Posterior vena cava (tissue), 2 donors: Measurements from ENCODE around the gene MXI1. TPM values are rescaled to one million over a fixed set of nuclear protein-coding genes. Genes with fewer than 3 reads are reported as not detected.
"Not testable (repeated sequence)": the region's sequence is repeated elsewhere in the genome, so short reads cannot be mapped to it uniquely, and the experiment has no call there.

Experiments
- DNase-seq: peaks from one replicate; pipeline ENCODE4 v3.0.0-alpha.2; 2020; ENCODE audit warnings: low spot score
- intact Hi-C, 2 donors: fragments of 100-400 bp; cut with DNase I; formaldehyde crosslinking; loops; one replicate each; pipeline versions ENCODE4 v1.14.1 to v1.14.2; 2022 to 2023
- total RNA-seq, 2 donors: library from RNA; stranded (reverse); fragmentation: NEBNext Ultra II Directional; extraction: Animal tissue kit (Norgen Biotek cat#: 25700); gene quantifications; one replicate each; pipeline ENCODE4 v1.2.1, GENCODE V29; 2021
- donor health status: DM: yes; HTN: yes; CAD: no.
- donor health status: DM: yes; HTN: yes; CAD: no.

Gene MXI1
- total RNA-seq, 2 donors from 2014 or later: 45.5 to 51.9 TPM

GRCh38 chr10:110263164-110263563 lies 55.8 kb downstream of the MXI1 start:
- no peak for DNase-seq
- intact Hi-C loops: no loop called here

GRCh38 chr10:110265573-110266193 lies 58.3 kb downstream of the MXI1 start:
- no peak for DNase-seq
- intact Hi-C loops: no loop called here

GRCh38 chr10:110267276-110267675 lies 59.9 kb downstream of the MXI1 start:
- DNase-seq: no peak
- intact Hi-C loops: no loop called here

- no peak for DNase-seq
- intact Hi-C loops: no loop called here
Observed at GRCh38 chr10:110268442-110268841, 61.0 kb downstream of the MXI1 start.

- intact Hi-C loops: no loop called here
- no peak for DNase-seq
Observed at GRCh38 chr10:110268971-110269370, 61.6 kb downstream of the MXI1 start.

- intact Hi-C loops: loop anchor here (5.0 kb wide), 1 partner anchor 42 kb away; no protein-coding TSS in a partner anchor
- DNase-seq: no peak
Observed at GRCh38 chr10:110269374-110270318, 62.2 kb downstream of the MXI1 start.

GRCh38 chr10:110272995-110273394 lies 65.6 kb downstream of the MXI1 start:
- not testable (repeated sequence) for DNase-seq
- intact Hi-C loops: loop anchor here (5.0 kb wide), 1 partner anchor 46 kb away; no protein-coding TSS in a partner anchor

GRCh38 chr10:110273474-110273873 lies 66.1 kb downstream of the MXI1 start:
- intact Hi-C loops: loop anchor here (5.0 kb wide), 1 partner anchor 46 kb away; no protein-coding TSS in a partner anchor
- peak; percentile 80 for DNase-seq

- no peak for DNase-seq
- intact Hi-C loops: loop anchor here (5.0 kb wide), 1 partner anchor 47 kb away; no protein-coding TSS in a partner anchor
Observed at GRCh38 chr10:110274072-110274627, 66.7 kb downstream of the MXI1 start.

- no peak for DNase-seq
- intact Hi-C loops: loop anchor here (5.0 kb wide), 2 partner anchors 47 to 137 kb away; no protein-coding TSS in a partner anchor
Observed at GRCh38 chr10:110274647-110275046, 67.2 kb downstream of the MXI1 start.

- DNase-seq: no peak
- intact Hi-C loops: loop anchor here in 1 of 2 donors (5.0 kb wide), 1 partner anchor 138 kb away; no protein-coding TSS in a partner anchor
Observed at GRCh38 chr10:110275128-110275729, 67.8 kb downstream of the MXI1 start.

- DNase-seq: no peak
- intact Hi-C loops: loop anchor here in 1 of 2 donors (5.0 kb wide), 1 partner anchor 139 kb away; no protein-coding TSS in a partner anchor
Observed at GRCh38 chr10:110276603-110277002, 69.2 kb downstream of the MXI1 start.

GRCh38 chr10:110277591-110277990 lies 70.2 kb downstream of the MXI1 start:
- intact Hi-C loops: loop anchor here in 1 of 2 donors (5.0 kb wide), 1 partner anchor 140 kb away; no protein-coding TSS in a partner anchor
- DNase-seq: no peak

GRCh38 chr10:110278562-110279406 lies 71.4 kb downstream of the MXI1 start:
- no peak for DNase-seq
- intact Hi-C loops: loop anchor here (2.0 to 5.0 kb wide), 2 partner anchors 140 to 141 kb away; no protein-coding TSS in a partner anchor

- DNase-seq: no peak
- intact Hi-C loops: loop anchor here (2.0 to 5.0 kb wide), 2 partner anchors 141 to 142 kb away; no protein-coding TSS in a partner anchor
Observed at GRCh38 chr10:110279407-110279986, 72.1 kb downstream of the MXI1 start.

GRCh38 chr10:110284262-110284661 lies 76.9 kb downstream of the MXI1 start:
- intact Hi-C loops: no loop called here

GRCh38 chr10:110285501-110285900 lies 78.1 kb downstream of the MXI1 start:
- intact Hi-C loops: no loop called here
- no peak for DNase-seq

More at GRCh38 chr10:110284262-110284661, 76.9 kb downstream of the MXI1 start:
- no peak for DNase-seq

- intact Hi-C loops: no loop called here
- no peak for DNase-seq
Observed at GRCh38 chr10:110286841-110287240, 79.4 kb downstream of the MXI1 start.
